ENCODE results near the gene CCT6A.

- TF ChIP-seq CTCF (IDR thresholded peaks at IDR 0.05) (no peak), POLR2A (IDR thresholded peaks at IDR 0.05) (no peak)
These were observed 30.2 kb downstream of the CCT6A start for GRCh38 chr7:56081626-56082340.

All from tibial nerve (tissue), 3 donors.